ENCODE measurements around the gene GADD45GIP1. TPM values are rescaled to one million over a fixed set of nuclear protein-coding genes. Genes with fewer than 3 reads are reported as not detected.
A peak's percentile ranks its signal among the peaks of the same experiment; 100 is the strongest.

The GADD45GIP1 gene
- total and polyA plus RNA-seq, 10 of the 15 experiments (the other 5 are each of a cell fraction or from before 2014, with no cell fraction given) = 5.1 to 136 (median 30.1) TPM

- TF ChIP-seq MLLT1 (IDR thresholded peaks at IDR 0.05) (0 out of 2 replicates have a peak, but pooled peaks have one; percentile 14), ZNF622 (IDR thresholded peaks at IDR 0.05) (no peak), HDAC2 (IDR thresholded peaks at IDR 0.05) (no peak), MEF2B (IDR thresholded peaks at IDR 0.05; ENCODE audit: partially characterized antibody, poor library complexity, severe bottlenecking) (no peak), CREM (IDR thresholded peaks at IDR 0.05; ENCODE audit: low read depth) (no peak; the same call in 1 of the 2 replicates), ZBED1 (IDR thresholded peaks at IDR 0.05; ENCODE audit: borderline replicate concordance) (no peak), POU2F2 (IDR thresholded peaks at IDR 0.05; ENCODE audit: borderline replicate concordance, low read depth, low read length) (peak; percentile 77; the same call in 2 of the 3 replicates), SMAD5 (IDR thresholded peaks at IDR 0.05; ENCODE audit: low read depth) (peak; percentile 65; the same call in 1 of the 2 replicates), BHLHE40 (IDR thresholded peaks at IDR 0.05; ENCODE audit: borderline replicate concordance in 1 of 2, low read depth in 2 of 2, low read length in 1 of 2) (peak in 1 of 2 experiments; percentile 64; a peak in 2 of 4 replicates), MAX (IDR thresholded peaks at IDR 0.05; ENCODE audit: low read depth, low read length) (peak; percentile 90), SMAD1 (IDR thresholded peaks at IDR 0.05; ENCODE audit: low read depth, partially characterized antibody) (no peak), CHD2 (IDR thresholded peaks at IDR 0.05; ENCODE audit: borderline replicate concordance, low read depth, low read length) (no peak), USF2 (IDR thresholded peaks at IDR 0.05; ENCODE audit: borderline replicate concordance, low read depth, low read length) (no peak), NFYA (IDR thresholded peaks at IDR 0.05; ENCODE audit: borderline replicate concordance, low read depth, low read length) (no peak), CTCF (IDR thresholded peaks at IDR 0.05 in 2 of 3, conservative IDR thresholded peaks at IDR 0.05 in 1 of 3; ENCODE audit: control insufficient read depth in 2 of 3, extremely low read depth in 1 of 3, insufficient read depth in 1 of 3, low read depth in 3 of 3, low read length in 3 of 3) (no peak), POLR2A (IDR thresholded peaks at IDR 0.05; ENCODE audit: low read depth, low read length) (peak; percentile 99), E2F4 (IDR thresholded peaks at IDR 0.05; ENCODE audit: low read depth, low read length) (no peak), LARP7 (IDR thresholded peaks at IDR 0.05) (peak; percentile 95), HCFC1 (IDR thresholded peaks at IDR 0.05; ENCODE audit: low read length) (peak; percentile 65), RAD51 (IDR thresholded peaks at IDR 0.05) (no peak), USF1 (IDR thresholded peaks at IDR 0.05; ENCODE audit: borderline replicate concordance, extremely low read length, insufficient read depth, low read depth, low read length) (no peak)
These were observed at the start of gene GADD45GIP1 (continued) for GRCh38 chr19:12956446-12957388.
